Neural progenitor cell (in vitro differentiated cells): Measurements from ENCODE around the gene ASNS.

Experiments
- CTCF ChIP-seq: fragments of 200-600 bp; sonication (generic); IDR thresholded peaks from 2 replicates; pipeline ENCODE4 v1.5.1; 2017; ENCODE audit warnings: antibody characterized with exemption, mild to moderate bottlenecking
- EZH2 ChIP-seq: fragments of 200-600 bp; sonication (generic); IDR thresholded peaks from 2 replicates; pipeline ENCODE4 v1.6.1; 2017; ENCODE audit warnings: antibody characterized with exemption, mild to moderate bottlenecking, moderate library complexity
- EZH2phosphoT487 ChIP-seq: fragments of 200-600 bp; sonication (generic); IDR thresholded peaks from 2 replicates; pipeline ENCODE4 v1.6.1; 2017; ENCODE audit warnings: antibody characterized with exemption

- TF ChIP-seq CTCF (no peak), EZH2 (no peak), EZH2phosphoT487 (no peak)
Observed at GRCh38 chr7:97842772-97843345, 29.3 kb downstream of the ASNS start.
